ENCODE measurements around the gene ANKS1B.

Gene ANKS1B

DNA sequence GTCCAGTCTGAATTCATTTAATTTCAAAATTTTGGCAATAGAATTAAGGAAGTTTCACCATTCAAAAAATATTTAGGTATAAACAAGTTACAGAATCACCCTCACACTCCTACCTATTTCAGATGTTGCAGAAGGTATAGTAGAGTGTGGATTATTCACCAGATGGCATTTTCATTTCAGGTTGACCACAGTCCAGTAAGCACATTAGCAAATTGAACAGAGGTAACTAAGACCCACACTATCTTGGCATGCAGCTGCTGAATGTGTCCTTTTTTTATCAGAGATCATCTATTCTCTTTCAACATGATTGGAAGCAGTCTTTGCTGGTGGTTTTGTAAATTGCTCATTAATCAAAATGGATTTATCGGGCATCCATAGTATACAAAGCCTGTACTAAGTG lies 488.9 kb downstream of the ANKS1B start:
- H3K9me3 Mint-ChIP-seq, result peaks cover 15% of the 10 kb centered on the region
- no peaks in the 10 kb centered on the region for H3K4me1 Mint-ChIP-seq
- H3K27ac Mint-ChIP-seq, result no peak overlapping the region
- no peak overlapping the region for H3K4me3 Mint-ChIP-seq
- H3K36me3 Mint-ChIP-seq, result no peaks in the 10 kb centered on the region
- no peaks in the 10 kb centered on the region for H3K27me3 Mint-ChIP-seq

DNA sequence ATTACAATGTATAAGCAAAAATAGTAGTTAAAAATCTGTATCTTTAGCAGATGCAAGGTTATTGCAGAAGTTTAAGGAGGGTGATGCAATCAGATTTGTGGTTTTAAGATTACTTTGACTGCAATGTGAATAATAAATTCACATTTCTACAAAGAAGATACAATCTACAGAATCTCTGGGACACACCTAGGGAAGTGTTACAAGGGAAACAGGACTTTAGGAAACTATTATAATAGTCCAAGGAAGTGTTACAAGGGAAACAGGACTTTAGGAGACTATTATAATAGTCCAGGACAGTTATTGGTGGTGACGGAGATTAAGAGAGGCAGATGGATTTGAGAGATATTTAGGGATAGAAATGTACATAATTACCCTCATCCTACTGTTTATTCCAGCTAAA lies 491.5 kb downstream of the ANKS1B start:
- H3K4me3 Mint-ChIP-seq, result no peak overlapping the region
- peaks cover 13% of the 10 kb centered on the region for H3K9me3 Mint-ChIP-seq
- H3K36me3 Mint-ChIP-seq, result no peaks in the 10 kb centered on the region
- H3K27me3 Mint-ChIP-seq, result no peaks in the 10 kb centered on the region
- no peaks in the 10 kb centered on the region for H3K4me1 Mint-ChIP-seq
- no peak overlapping the region for H3K27ac Mint-ChIP-seq

DNA sequence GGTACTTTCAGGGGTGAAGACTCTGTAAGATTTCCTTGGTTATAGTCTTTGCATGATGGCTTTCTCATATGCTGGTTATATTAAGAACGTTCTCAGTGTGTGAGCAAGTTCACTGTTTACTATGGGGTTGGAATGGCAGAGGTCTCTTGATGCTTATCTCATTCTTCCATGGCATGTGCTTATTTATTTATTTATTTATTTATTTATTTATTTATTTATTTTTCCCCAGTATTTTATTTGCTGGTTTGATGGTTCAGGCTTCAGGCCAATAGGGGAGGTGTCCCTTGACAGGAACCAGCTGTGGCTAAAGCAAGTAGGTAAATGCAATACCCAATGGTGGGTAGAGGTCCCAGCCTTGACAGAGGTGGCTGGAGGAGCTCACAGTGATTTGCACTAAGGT lies 498.5 kb downstream of the ANKS1B start:
- Mint-ChIP-seq H3K27ac (no peak overlapping the region), H3K4me1 (no peaks in the 10 kb centered on the region), H3K36me3 (no peaks in the 10 kb centered on the region), H3K4me3 (no peak overlapping the region), H3K9me3 (peaks cover 10% of the 10 kb centered on the region), H3K27me3 (no peaks in the 10 kb centered on the region)

DNA sequence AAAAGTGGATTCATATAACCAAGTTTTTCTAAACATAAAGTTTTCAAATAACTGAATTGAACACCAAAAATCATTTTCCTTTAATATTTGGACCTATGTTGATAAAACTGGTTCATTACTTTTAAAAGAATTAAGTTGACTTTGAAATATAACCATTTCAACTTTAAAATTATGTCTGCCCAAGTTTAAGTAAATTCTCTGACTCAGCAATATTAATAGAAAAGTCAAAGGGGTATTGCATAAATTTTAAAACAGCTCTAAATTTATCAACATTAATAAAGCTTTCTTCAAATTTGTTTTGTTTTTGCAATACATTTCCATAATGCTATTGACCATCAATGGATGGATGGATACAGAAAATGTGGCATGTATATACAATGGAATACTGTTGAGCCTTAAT lies 505.6 kb downstream of the ANKS1B start:
- no peaks in the 10 kb centered on the region for H3K4me1 Mint-ChIP-seq

DNA sequence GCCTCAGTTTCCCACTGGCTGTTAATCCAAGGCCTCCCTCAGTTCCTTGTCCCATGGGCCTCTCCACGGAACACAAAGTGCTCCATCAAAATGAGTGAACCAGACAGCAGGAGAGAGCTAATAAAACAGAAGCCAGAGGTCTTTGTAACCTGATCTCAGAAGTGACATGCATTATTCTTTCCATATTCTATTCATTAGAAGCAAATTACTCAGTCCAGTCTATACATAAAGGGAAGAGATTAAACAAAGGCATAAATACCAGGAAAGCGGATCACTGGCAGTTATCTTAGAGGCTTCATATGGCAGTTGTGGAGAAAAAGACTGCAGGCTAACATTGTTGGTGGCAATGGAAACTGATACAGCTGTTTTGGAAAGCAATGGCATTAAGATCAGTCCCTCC lies 507.8 kb downstream of the ANKS1B start:
- no peak overlapping the region for H3K4me3 Mint-ChIP-seq
- H3K9me3 Mint-ChIP-seq, result no peaks in the 10 kb centered on the region
- no peaks in the 10 kb centered on the region for H3K4me1 Mint-ChIP-seq
- H3K36me3 Mint-ChIP-seq, result no peaks in the 10 kb centered on the region
- no peaks in the 10 kb centered on the region for H3K27me3 Mint-ChIP-seq
- no peak overlapping the region for H3K27ac Mint-ChIP-seq

More for the DNA sequence above, 505.6 kb downstream of the ANKS1B start:
- Mint-ChIP-seq H3K36me3 (no peaks in the 10 kb centered on the region), H3K27me3 (no peaks in the 10 kb centered on the region), H3K4me3 (no peak overlapping the region), H3K9me3 (peaks cover 10% of the 10 kb centered on the region), H3K27ac (no peak overlapping the region)

DNA sequence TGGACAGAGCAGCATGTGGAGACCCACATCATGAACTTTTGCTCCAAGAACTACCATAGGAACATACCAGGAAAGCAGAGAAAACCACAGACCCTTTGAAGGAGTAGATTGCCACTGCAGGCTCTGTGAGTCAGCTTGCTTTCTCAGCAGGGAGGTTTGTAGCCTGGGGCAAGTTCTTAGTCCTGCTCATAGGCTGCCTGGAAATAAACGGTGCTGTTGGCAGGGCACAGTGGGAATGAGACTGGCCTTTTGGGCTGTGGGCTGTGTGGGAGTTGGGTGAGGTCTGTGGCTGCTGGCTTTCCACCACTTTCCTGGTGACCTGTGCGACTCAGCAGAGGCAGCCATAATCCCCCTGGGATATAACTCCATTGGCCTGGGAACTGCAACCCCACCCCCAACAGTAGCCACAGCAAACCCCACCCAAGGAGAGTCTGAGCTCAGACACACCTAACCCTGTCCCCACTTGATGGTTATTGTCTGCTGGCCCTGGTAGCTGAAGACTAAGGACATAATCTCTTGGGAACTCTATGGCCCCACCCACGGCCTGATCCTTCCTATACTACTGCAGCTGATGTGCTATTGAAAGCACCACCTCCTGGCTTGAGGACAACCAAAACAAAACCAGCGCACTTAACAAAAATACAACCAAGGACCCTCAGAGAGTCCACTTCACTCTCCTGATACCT lies 529.2 kb downstream of the ANKS1B start:
- Mint-ChIP-seq H3K36me3 (no peaks in the 10 kb centered on the region), H3K27ac (no peak overlapping the region), H3K4me1 (no peaks in the 10 kb centered on the region), H3K27me3 (no peaks in the 10 kb centered on the region), H3K9me3 (peaks cover 9% of the 10 kb centered on the region), H3K4me3 (no peak overlapping the region)

DNA sequence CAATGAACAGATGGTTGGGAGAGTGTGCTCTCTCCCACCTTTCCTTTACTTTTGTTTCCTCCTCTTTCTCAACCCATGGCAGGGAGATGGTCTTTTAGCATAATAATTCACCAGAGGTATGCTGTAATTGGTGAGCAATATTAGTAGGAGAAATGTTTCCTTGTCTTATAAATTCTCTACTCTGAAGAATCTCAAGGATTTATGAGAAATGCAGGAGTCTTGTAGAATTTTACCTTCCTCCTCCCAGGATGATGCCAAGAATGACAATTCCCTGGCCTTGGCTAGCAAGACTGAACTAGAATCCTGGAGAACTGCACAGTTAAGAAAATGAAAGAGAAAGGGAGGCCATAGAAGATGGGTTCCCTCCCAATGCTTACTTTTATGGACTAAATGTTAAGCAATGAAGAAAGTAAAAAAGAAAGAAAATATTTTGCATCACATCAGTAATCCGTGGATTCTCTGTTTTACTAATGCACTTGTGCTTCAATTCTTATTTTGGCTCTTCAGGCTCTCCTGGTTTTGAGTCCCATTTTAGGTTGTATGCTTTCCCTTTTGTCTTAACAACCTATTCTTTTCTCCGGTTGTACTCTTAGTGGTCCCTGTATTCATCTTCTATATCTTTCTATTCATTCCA lies 530.1 kb downstream of the ANKS1B start:
- H3K4me1 Mint-ChIP-seq, result no peaks in the 10 kb centered on the region
- no peak overlapping the region for H3K27ac Mint-ChIP-seq
- H3K36me3 Mint-ChIP-seq, result no peaks in the 10 kb centered on the region
- H3K4me3 Mint-ChIP-seq, result no peak overlapping the region
- no peaks in the 10 kb centered on the region for H3K27me3 Mint-ChIP-seq
- H3K9me3 Mint-ChIP-seq, result peaks cover 9% of the 10 kb centered on the region

DNA sequence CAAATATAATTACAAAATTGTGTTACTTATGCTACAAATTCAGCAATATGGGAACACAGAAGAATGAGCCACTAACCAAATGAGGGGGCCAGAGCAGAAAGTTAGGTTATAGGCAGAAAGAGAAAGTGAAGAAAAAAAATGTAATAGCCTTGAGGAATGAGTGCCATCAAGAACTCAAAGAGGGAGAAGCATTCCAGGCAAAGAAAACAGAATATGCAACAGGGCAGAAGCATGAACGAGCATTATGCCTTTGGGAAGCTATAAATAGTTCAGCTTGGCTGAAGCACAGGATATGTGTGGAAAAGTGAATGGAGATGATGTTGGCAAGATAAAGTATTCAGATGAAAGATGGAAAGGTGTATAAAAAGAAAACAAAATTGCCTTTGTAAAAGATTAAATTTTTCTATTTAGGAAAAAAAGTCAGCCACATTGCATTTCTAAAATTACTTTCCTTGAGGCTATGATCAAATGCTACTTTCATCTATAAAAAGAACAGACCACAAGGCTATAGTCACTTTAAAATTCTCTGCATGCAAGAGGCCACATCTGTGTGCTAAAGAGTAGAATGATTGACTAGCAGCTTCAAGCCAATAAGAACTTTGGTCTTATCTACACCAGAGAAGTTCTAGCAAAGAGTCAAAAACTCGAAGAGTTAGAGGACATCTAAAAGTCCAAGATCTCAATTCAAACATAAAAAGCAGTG lies 530.7 kb downstream of the ANKS1B start:
- Mint-ChIP-seq H3K36me3 (no peaks in the 10 kb centered on the region), H3K4me1 (no peaks in the 10 kb centered on the region), H3K27ac (no peak overlapping the region), H3K27me3 (no peaks in the 10 kb centered on the region), H3K9me3 (peaks cover 9% of the 10 kb centered on the region), H3K4me3 (no peak overlapping the region)

DNA sequence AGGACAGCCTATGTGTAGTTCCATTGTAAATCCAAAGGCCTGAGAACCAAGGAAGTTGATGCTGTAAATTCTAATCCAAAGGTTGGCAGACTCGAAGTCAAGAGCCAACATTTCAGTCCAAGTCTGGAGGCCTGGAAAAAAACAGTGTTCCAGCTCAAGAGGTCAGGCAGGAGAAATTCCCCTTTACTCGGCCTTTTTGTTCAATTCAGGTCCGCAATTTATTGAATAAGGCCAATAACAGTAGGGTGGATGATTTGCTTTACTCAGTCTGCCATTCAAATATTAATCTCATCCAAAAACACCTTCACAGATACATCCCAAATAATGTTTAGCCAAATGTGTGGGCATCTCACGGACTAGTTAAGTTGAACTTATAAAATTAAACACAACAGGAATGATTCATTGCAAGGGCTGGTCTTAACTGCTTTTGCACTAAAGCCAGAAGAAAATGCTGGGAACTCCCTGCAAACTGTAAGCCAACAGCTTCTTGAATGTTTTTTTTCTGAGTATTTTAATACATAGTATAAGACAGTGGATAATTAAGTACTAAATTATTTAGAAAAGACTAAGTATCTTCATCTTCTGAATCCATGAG lies 534.6 kb downstream of the ANKS1B start:
- Mint-ChIP-seq H3K36me3 (no peaks in the 10 kb centered on the region), H3K9me3 (peaks cover 8% of the 10 kb centered on the region), H3K4me1 (no peaks in the 10 kb centered on the region), H3K4me3 (no peak overlapping the region), H3K27ac (no peak overlapping the region), H3K27me3 (no peaks in the 10 kb centered on the region)

DNA sequence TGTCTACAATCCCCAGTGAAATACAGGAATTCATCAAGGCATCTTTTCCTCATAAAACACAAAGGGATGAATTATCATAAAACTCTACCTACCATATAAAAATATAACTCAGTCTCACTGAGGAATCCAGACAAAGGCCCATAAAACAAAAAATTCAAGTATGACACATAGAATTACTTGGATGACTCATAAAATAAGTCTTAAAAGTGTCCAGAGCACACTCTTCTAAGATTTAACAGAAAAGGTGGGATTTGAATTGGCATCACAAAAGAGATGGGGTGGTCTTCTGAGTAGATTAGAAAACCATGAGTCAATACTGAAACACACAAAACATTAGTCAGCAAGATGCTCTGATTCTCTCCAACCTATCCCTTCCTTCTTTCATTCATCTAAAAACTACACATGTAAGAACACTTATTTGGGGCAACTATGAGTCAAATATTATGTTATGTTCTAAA lies 539.8 kb downstream of the ANKS1B start:
- Mint-ChIP-seq H3K9me3 (peaks cover 16% of the 10 kb centered on the region), H3K4me1 (no peaks in the 10 kb centered on the region), H3K27me3 (no peaks in the 10 kb centered on the region), H3K36me3 (no peaks in the 10 kb centered on the region), H3K27ac (no peak overlapping the region), H3K4me3 (no peak overlapping the region)

DNA sequence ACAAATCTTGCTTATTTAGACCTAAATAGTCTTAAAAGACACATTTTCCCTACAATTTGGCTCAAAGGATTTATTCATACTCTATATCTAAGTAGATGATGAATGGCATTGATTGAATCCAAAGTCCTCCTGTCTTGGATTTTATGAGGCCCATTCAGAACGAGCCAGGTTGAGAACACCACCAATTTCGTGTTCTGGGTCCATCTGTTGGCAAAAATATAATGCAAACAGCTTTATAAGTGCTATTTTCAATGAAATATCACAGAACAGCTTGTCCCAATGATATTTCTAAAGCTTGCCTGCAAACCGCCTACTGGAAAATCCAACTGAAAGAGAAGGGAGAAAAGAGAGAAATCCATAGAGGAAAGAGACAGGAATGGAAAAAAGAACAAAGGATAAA lies 542.0 kb downstream of the ANKS1B start:
- Mint-ChIP-seq H3K36me3 (no peaks in the 10 kb centered on the region), H3K4me3 (no peak overlapping the region), H3K9me3 (peaks cover 15% of the 10 kb centered on the region), H3K27ac (no peak overlapping the region), H3K4me1 (no peaks in the 10 kb centered on the region), H3K27me3 (no peaks in the 10 kb centered on the region)

DNA sequence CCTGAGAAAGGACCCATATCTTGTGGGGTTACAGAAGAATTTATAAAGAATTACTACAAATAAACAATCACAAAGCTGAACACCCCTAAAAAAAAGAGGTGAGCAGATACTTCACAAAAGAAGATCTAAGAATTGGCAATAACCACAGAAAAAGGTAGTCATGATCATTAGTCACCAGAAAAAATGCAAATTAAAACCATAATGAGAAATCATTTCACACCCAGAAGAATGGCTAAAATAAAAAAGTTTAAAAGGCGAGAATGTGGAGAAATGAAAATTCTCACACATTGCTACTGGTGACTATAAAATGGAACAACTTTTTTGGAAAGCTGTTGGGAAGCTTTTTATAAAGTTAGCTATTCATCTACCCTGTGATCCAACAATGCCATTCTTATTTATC lies 545.3 kb downstream of the ANKS1B start:
- no peak overlapping the region for H3K27ac Mint-ChIP-seq
- no peaks in the 10 kb centered on the region for H3K36me3 Mint-ChIP-seq
- H3K4me3 Mint-ChIP-seq, result no peak overlapping the region
- H3K9me3 Mint-ChIP-seq, result peaks cover 16% of the 10 kb centered on the region
- no peaks in the 10 kb centered on the region for H3K4me1 Mint-ChIP-seq
- no peaks in the 10 kb centered on the region for H3K27me3 Mint-ChIP-seq

DNA sequence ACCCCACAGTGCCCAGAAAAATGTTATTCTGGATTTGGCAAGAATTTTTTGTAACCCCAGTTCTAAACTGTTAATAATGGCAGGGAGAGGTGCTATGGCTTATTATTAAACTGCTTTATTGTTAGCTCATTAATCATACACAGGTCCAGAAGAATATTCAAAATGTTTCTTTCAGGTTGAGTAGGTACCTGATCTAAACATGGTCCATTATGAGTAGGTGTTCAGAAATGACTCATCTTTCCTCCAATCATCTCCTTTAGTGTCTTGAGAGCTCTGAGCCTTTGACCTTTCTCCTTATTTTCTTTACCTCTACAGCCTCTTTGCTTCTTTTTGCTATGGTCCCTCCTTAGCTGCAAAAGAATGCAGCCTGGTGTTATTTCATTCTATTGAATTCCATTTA lies 548.2 kb downstream of the ANKS1B start:
- H3K9me3 Mint-ChIP-seq, result peaks cover 10% of the 10 kb centered on the region
- H3K27ac Mint-ChIP-seq, result no peak overlapping the region
- no peaks in the 10 kb centered on the region for H3K4me1 Mint-ChIP-seq
- no peaks in the 10 kb centered on the region for H3K36me3 Mint-ChIP-seq
- H3K4me3 Mint-ChIP-seq, result no peak overlapping the region
- H3K27me3 Mint-ChIP-seq, result no peaks in the 10 kb centered on the region

DNA sequence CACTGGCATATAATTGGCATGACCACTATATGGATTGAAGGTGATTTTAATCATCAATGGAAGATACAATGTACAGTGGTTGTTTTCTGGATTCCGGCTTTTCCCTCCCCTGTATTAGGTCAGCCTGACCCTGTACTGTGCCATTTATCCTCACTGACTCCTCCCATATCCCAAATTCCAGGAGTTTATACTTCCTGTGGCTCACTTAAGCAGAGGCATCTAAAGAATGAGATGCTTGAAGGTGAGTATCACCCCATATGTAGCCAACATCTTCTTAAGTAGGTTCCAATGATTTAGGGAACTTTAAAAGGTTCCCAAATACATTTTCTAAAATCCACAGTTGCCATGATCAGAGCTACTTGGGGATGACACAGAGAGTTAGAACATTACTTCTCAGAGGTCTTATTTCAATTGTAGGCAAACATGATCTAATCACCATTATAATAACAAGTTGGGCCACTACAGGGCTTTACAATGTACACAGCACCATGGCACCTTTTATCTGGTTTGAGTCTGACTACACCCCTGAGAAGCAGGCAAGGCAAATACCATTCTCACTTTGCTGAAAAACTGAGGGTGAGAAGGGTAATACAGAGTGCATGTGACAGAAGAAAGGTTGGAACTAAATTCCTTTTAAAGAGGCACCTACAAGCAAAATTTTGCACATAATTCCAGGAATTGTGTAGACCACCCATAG lies 549.5 kb downstream of the ANKS1B start:
- Mint-ChIP-seq H3K9me3 (peaks cover 10% of the 10 kb centered on the region), H3K4me1 (no peaks in the 10 kb centered on the region), H3K36me3 (no peaks in the 10 kb centered on the region), H3K27ac (no peak overlapping the region), H3K27me3 (no peaks in the 10 kb centered on the region), H3K4me3 (no peak overlapping the region)

DNA sequence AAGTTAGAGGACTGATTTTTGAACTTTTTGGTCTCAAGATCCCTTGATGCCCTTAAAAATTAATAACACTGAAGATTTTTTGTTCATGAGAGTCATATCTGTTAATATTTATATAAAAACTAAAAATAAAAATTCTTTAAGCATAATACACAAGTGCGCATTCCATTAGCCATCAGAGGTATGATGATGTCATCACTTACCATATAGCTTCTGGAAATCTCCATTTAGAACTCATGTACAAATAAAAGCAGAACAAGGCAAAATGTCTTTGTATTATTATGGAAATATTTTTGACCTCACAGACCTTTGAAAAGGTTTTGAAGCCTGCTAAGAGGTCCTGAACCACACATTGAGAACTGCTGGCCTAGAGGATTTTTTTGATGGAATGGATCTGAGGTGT lies 551.6 kb downstream of the ANKS1B start:
- no peak overlapping the region for H3K4me3 Mint-ChIP-seq
- no peak overlapping the region for H3K27ac Mint-ChIP-seq
- H3K9me3 Mint-ChIP-seq, result peaks cover 5% of the 10 kb centered on the region
- no peaks in the 10 kb centered on the region for H3K4me1 Mint-ChIP-seq
- no peaks in the 10 kb centered on the region for H3K36me3 Mint-ChIP-seq
- H3K27me3 Mint-ChIP-seq, result no peaks in the 10 kb centered on the region

All from activated naive CD4-positive, alpha-beta T cell treated with anti-CD3 and anti-CD28 coated beads, Interleukin-2, amount 50 U/mL, for 24 hours (primary cell).